AG08396 (cell line): ENCODE measurements around the gene AAR2.

Experiments used
- DNase-seq: peaks from one replicate; pipeline ENCODE4 v3.0.0; 2012; ENCODE audit warnings: low spot score, mixed read lengths

Gene AAR2

GRCh38 chr20:36279776-36280175 lies 43.5 kb downstream of the AAR2 start:
- no peak for DNase-seq

GRCh38 chr20:36281785-36282380 lies 45.6 kb downstream of the AAR2 start:
- DNase-seq, result no peak

GRCh38 chr20:36284751-36285150 lies 48.5 kb downstream of the AAR2 start:
- no peak for DNase-seq

- no peak for DNase-seq
Observed at GRCh38 chr20:36285746-36286447, 49.6 kb downstream of the AAR2 start.

GRCh38 chr20:36297656-36298055 lies 61.4 kb downstream of the AAR2 start:
- DNase-seq, result no peak

GRCh38 chr20:36298061-36298460 lies 61.8 kb downstream of the AAR2 start:
- DNase-seq, result no peak

- DNase-seq, result no peak
Observed at GRCh38 chr20:36298795-36299339, 62.6 kb downstream of the AAR2 start.

- no peak for DNase-seq
Observed at GRCh38 chr20:36299459-36299858, 63.2 kb downstream of the AAR2 start.

GRCh38 chr20:36301359-36302119 lies 65.3 kb downstream of the AAR2 start:
- no peak for DNase-seq

GRCh38 chr20:36303020-36303595 lies 66.8 kb downstream of the AAR2 start:
- DNase-seq, result no peak

- no peak for DNase-seq
Observed at GRCh38 chr20:36303831-36304230, 67.6 kb downstream of the AAR2 start.

- DNase-seq, result no peak
Observed at GRCh38 chr20:36304786-36305495, 68.7 kb downstream of the AAR2 start.

- DNase-seq, result no peak
Observed at GRCh38 chr20:36305602-36306551, 69.6 kb downstream of the AAR2 start, which contains the start of gene DLGAP4. Gene DLGAP4, plus strand, starts transcription at chr20:36306339. Its CDS starts 125,379 bp downstream, at chr20:36431718.
